Activated CD8-positive, alpha-beta T cell treated with anti-CD3 and anti-CD28 coated beads for 36 hours (primary cell): ENCODE data around the gene COL15A1. TPM values are rescaled to one million over a fixed set of nuclear protein-coding genes. Genes with fewer than 3 reads are reported as not detected.

Experiments
- ATAC-seq: fragments of 200-7000 bp; cut with Tn5 transposase; one replicate; pipeline ENCODE4 v1.10.0; 2021; ENCODE audit warnings: mild to moderate bottlenecking, moderate library complexity
- CTCF ChIA-PET: fragments of 350-600 bp; sonication (Branson Sonifier 250); formaldehyde crosslinking; loops from one replicate; lab custom pipeline; 2021; ENCODE audit warnings: antibody characterized with exemption; lab: Charles Lee
- POLR2A ChIA-PET: fragments of 350-600 bp; sonication (Branson Sonifier 250); formaldehyde crosslinking; loops from one replicate; lab custom pipeline; 2021; ENCODE audit warnings: antibody characterized with exemption; lab: Charles Lee
- DNase-seq: peaks from one replicate; pipeline ENCODE4 v3.0.0-alpha.2; 2020
- H3K27ac Mint-ChIP-seq: one replicate; pipeline ENCODE4 v1.8.0; 2021; ENCODE audit warnings: mild to moderate bottlenecking, mixed read lengths
- H3K27me3 Mint-ChIP-seq: one replicate; pipeline ENCODE4 v1.8.0; 2021; ENCODE audit warnings: mixed read lengths
- H3K36me3 Mint-ChIP-seq: one replicate; pipeline ENCODE4 v1.8.0; 2021; ENCODE audit warnings: low read depth, mixed read lengths
- H3K4me1 Mint-ChIP-seq: one replicate; pipeline ENCODE4 v1.8.0; 2021; ENCODE audit warnings: low read depth, mixed read lengths
- H3K4me3 Mint-ChIP-seq: one replicate; pipeline ENCODE4 v1.8.0; 2021; ENCODE audit warnings: mild to moderate bottlenecking, moderate library complexity, mixed read lengths
- H3K9me3 Mint-ChIP-seq: one replicate; pipeline ENCODE4 v1.8.0; 2021; ENCODE audit warnings: mixed read lengths
- CTCF ChIP-seq: fragments of 200-600 bp; IDR thresholded peaks from one replicate; pipeline ENCODE4 v1.8.0; 2022; ENCODE audit warnings: antibody characterized with exemption, mild to moderate bottlenecking
- intact Hi-C: fragments of 100-400 bp; cut with micrococcal nuclease; formaldehyde crosslinking; loops from one replicate; pipeline ENCODE4 v1.10.0; 2022
- total RNA-seq, 2 experiments: library from RNA; stranded (reverse); gene quantifications; one replicate each; pipeline ENCODE4 v1.2.3, GENCODE V29; 2021

COL15A1 gene
- total RNA-seq, 2 experiments from 2014 or later, result 0.07 TPM; not detected in 1

- Mint-ChIP-seq H3K4me1 (peaks cover 3% of the 10 kb centered on the region), H3K36me3 (no peaks in the 10 kb centered on the region), H3K27ac (no peak overlapping the region), H3K27me3 (no peaks in the 10 kb centered on the region), H3K9me3 (no peaks in the 10 kb centered on the region), H3K4me3 (no peak overlapping the region)
- ATAC-seq (no peak), DNase-seq (no peak)
- CTCF ChIA-PET, result interaction anchor here (7.3 kb wide), 1 partner anchor 167 kb away, joined by 83 read pairs; no protein-coding TSS in a partner anchor
- POLR2A ChIA-PET, result interaction anchor here (0.8 kb wide), 1 partner anchor 170 kb away, joined by 3 read pairs; no protein-coding TSS in a partner anchor
- TF ChIP-seq CTCF, result no peak
- intact Hi-C loops, result loop anchor here (10.0 kb wide), 1 partner anchor 127 kb away; no protein-coding TSS in a partner anchor
Measured at GRCh38 chr9:98971168-98971914, 27.6 kb downstream of the COL15A1 start.

DNA sequence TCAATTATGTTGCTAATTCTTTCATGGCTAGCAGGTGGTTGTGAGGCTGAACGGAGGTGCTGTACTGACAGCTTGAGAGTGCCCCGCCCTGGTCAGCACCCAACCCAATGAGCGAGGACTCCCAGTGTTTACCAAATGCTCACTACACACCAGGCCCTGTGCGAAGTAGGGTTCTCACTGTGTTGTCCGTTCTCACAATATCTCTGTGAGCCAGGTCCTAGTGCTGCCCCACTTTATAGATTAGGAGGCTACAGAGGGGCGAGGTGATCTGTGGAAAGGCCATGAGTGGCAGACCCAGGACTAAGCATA lies 28.2 kb downstream of the COL15A1 start:
- no peak overlapping the region for H3K4me3 Mint-ChIP-seq
- TF ChIP-seq CTCF, result no peak
- intact Hi-C loops, result loop anchor here (10.0 kb wide), 1 partner anchor 127 kb away; no protein-coding TSS in a partner anchor
- ChIA-PET POLR2A (interaction anchor here (0.8 kb wide), 1 partner anchor 169 kb away, joined by 3 read pairs; no protein-coding TSS in a partner anchor), CTCF (interaction anchor here (7.3 kb wide), 1 partner anchor 167 kb away, joined by 83 read pairs; no protein-coding TSS in a partner anchor)
- DNase-seq (no peak), ATAC-seq (no peak)
- peaks cover 3% of the 10 kb centered on the region for H3K4me1 Mint-ChIP-seq
- no peak overlapping the region for H3K27ac Mint-ChIP-seq
- no peaks in the 10 kb centered on the region for H3K36me3 Mint-ChIP-seq
- no peaks in the 10 kb centered on the region for H3K9me3 Mint-ChIP-seq
- no peaks in the 10 kb centered on the region for H3K27me3 Mint-ChIP-seq

DNA sequence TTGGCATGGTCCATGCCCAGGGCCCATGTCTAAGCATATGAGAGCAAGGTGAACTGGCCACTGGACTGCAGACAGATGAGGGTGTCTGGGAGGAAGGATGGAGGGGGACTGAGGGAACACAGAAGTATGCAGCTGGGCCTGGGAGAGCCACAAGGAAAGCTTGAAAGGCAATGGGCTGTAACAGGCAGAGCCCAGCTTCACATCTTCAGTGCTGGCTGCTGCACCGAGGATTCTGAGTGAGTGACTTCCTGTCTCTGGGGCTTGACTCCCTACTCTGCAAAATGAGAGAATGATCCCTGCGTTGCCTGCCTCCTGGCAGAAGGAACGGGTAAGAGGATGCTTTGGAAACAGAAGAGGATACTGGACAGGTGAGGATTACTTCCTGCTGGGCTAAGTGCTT lies 29.0 kb downstream of the COL15A1 start:
- no peak overlapping the region for H3K4me3 Mint-ChIP-seq
- ATAC-seq, result no peak
- POLR2A ChIA-PET, result no interaction called here
- no peaks in the 10 kb centered on the region for H3K36me3 Mint-ChIP-seq
- H3K4me1 Mint-ChIP-seq, result peaks cover 3% of the 10 kb centered on the region
- H3K9me3 Mint-ChIP-seq, result no peaks in the 10 kb centered on the region
- intact Hi-C loops, result loop anchor here (10.0 kb wide), 1 partner anchor 128 kb away; no protein-coding TSS in a partner anchor
- DNase-seq, result no peak
- TF ChIP-seq CTCF, result no peak
- no peaks in the 10 kb centered on the region for H3K27me3 Mint-ChIP-seq
- CTCF ChIA-PET, result interaction anchor here (1.3 to 7.3 kb wide), 3 partner anchors 27 to 166 kb away, joined by 4 to 83 read pairs (median 5); no protein-coding TSS in a partner anchor
- no peak overlapping the region for H3K27ac Mint-ChIP-seq

GRCh38 chr9:98973171-98973570 lies 29.5 kb downstream of the COL15A1 start:
- Mint-ChIP-seq H3K27me3 (no peaks in the 10 kb centered on the region), H3K9me3 (no peaks in the 10 kb centered on the region), H3K4me1 (peaks cover 5% of the 10 kb centered on the region), H3K4me3 (no peak overlapping the region), H3K36me3 (no peaks in the 10 kb centered on the region), H3K27ac (no peak overlapping the region)
- ChIA-PET CTCF (interaction anchor here (1.3 to 7.3 kb wide), 3 partner anchors 26 to 166 kb away, joined by 4 to 83 read pairs (median 5); no protein-coding TSS in a partner anchor), POLR2A (no interaction called here)
- intact Hi-C loops, result loop anchor here (10.0 kb wide), 1 partner anchor 128 kb away; no protein-coding TSS in a partner anchor
- no peak for TF ChIP-seq CTCF
- ATAC-seq, result no peak
- no peak for DNase-seq

GRCh38 chr9:98973576-98973975 lies 29.9 kb downstream of the COL15A1 start:
- Mint-ChIP-seq H3K4me1 (peaks cover 9% of the 10 kb centered on the region), H3K27ac (no peak overlapping the region), H3K27me3 (no peaks in the 10 kb centered on the region), H3K4me3 (no peak overlapping the region), H3K9me3 (no peaks in the 10 kb centered on the region), H3K36me3 (no peaks in the 10 kb centered on the region)
- intact Hi-C loops, result loop anchor here (10.0 kb wide), 1 partner anchor 129 kb away; no protein-coding TSS in a partner anchor
- TF ChIP-seq CTCF, result no peak
- DNase-seq (no peak), ATAC-seq (no peak)
- POLR2A ChIA-PET, result no interaction called here
- CTCF ChIA-PET, result interaction anchor here (1.3 to 7.3 kb wide), 5 partner anchors 8 to 165 kb away, joined by 4 to 83 read pairs (median 15); no protein-coding TSS in a partner anchor
